Measurements from ENCODE around the gene NSG1.
"Not testable (repeated sequence)": the region's sequence is repeated elsewhere in the genome, so short reads cannot be mapped to it uniquely, and the experiment has no call there.

The NSG1 gene

GRCh38 chr4:4437798-4438470, 51.0 kb downstream of the NSG1 start:
- no peak for DNase-seq

GRCh38 chr4:4438891-4439290, 52.0 kb downstream of the NSG1 start:
- no peak for DNase-seq

GRCh38 chr4:4439782-4440181, 52.9 kb downstream of the NSG1 start:
- DNase-seq, result no peak

- no peak for DNase-seq
Measured at GRCh38 chr4:4440333-4441061, 53.6 kb downstream of the NSG1 start.

GRCh38 chr4:4443821-4444220, 56.9 kb downstream of the NSG1 start:
- DNase-seq, result no peak

GRCh38 chr4:4446434-4446833, 59.5 kb downstream of the NSG1 start:
- DNase-seq, result no peak

- DNase-seq, result no peak
Measured at GRCh38 chr4:4455210-4455865, 68.4 kb downstream of the NSG1 start.

- DNase-seq, result no peak
Measured at GRCh38 chr4:4456351-4456750, 69.4 kb downstream of the NSG1 start.

- DNase-seq, result no peak
Measured at GRCh38 chr4:4456816-4457578, 70.1 kb downstream of the NSG1 start.

GRCh38 chr4:4457803-4458553, 71.1 kb downstream of the NSG1 start:
- DNase-seq, result no peak

GRCh38 chr4:4459181-4459580, 72.3 kb downstream of the NSG1 start:
- no peak for DNase-seq

- no peak for DNase-seq
Measured at GRCh38 chr4:4460759-4461158, 73.9 kb downstream of the NSG1 start.

GRCh38 chr4:4461178-4461577, 74.3 kb downstream of the NSG1 start:
- DNase-seq, result no peak

- DNase-seq, result peak; percentile 29
Measured at GRCh38 chr4:4461850-4462249, 74.9 kb downstream of the NSG1 start.

GRCh38 chr4:4462970-4463369, 76.1 kb downstream of the NSG1 start:
- no peak for DNase-seq

- DNase-seq, result not testable (repeated sequence)
Measured at GRCh38 chr4:4465238-4465637, 78.3 kb downstream of the NSG1 start.

All from NCI-H1092 treated with DMSO at 0.1 percent for 48 hours (cell line).